Ectodermal cell (in vitro differentiated cells): ENCODE data around the gene SMYD3.

Experiments used
- H3K27ac ChIP-seq: 2 replicates; pipeline ENCODE4 v1.7.0; 2013; ENCODE audit warnings: mild to moderate bottlenecking, low read depth, low read length; ENCODE audit not compliant: insufficient read depth, poor library complexity, severe bottlenecking
- H3K27me3 ChIP-seq: 2 replicates; pipeline ENCODE4 v1.7.0; 2013; ENCODE audit warnings: mild to moderate bottlenecking, low read length; ENCODE audit not compliant: insufficient read depth, control insufficient read depth, poor library complexity, severe bottlenecking
- H3K36me3 ChIP-seq: one replicate; pipeline ENCODE4 v1.7.0; 2013; ENCODE audit warnings: low read length; ENCODE audit not compliant: control insufficient read depth, insufficient read depth
- H3K4me1 ChIP-seq: one replicate; pipeline ENCODE4 v1.7.0; 2013; ENCODE audit warnings: low read length; ENCODE audit not compliant: control insufficient read depth, insufficient read depth
- H3K4me3 ChIP-seq: 2 replicates; pipeline ENCODE4 v1.7.0; 2013; ENCODE audit warnings: low read depth, low read length, control low read depth; ENCODE audit not compliant: insufficient read depth
- H3K9me3 ChIP-seq: 2 replicates; pipeline ENCODE4 v1.7.0; 2013; ENCODE audit warnings: mild to moderate bottlenecking, low read length, moderate library complexity; ENCODE audit not compliant: control insufficient read depth
- WGBS, 2 experiments: methylation state at CpG; one replicate each; pipeline ENCODE4 v1.1.7; 2013; ENCODE audit warnings: missing lambda C conversion rate in 2 of 2; 5-methylcytosine and 5-hydroxymethylcytosine counted together

Gene SMYD3

DNA sequence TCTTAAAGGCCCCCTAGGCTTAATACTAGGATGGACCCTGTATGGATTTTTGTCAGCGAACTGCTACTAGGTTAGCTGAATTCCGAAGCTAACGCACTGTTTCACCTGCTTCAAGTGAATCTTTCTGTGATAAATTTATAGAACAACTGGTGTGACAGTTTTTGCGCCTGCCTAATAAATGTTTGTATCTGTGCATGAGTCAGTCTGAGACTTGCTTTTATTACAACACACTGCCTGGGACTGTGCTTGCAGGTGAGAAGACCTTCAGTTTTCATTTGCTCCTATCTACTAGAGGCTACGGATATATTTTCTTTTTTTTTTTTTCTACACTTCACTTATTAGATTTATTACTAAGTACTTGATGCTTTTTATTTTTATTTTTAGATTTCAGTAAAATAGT lies 420.9 kb downstream of the SMYD3 start:
- no peak overlapping the region for H3K27ac ChIP-seq
- WGBS, 2 experiments, result 91 to 98% methylated on average over 4 of the region's 5 CpGs

GRCh38 chr1:246083416-246083815 lies 423.7 kb downstream of the SMYD3 start:
- no peaks in the 10 kb centered on the region for H3K36me3 ChIP-seq
- WGBS, 2 experiments, result 84 to 90% methylated on average over 6 to 9 of the region's 9 CpGs
- H3K9me3 ChIP-seq, result peaks cover 2% of the 10 kb centered on the region
- no peaks in the 10 kb centered on the region for H3K4me1 ChIP-seq
- H3K4me3 ChIP-seq, result no peak overlapping the region
- H3K27me3 ChIP-seq, result no peaks in the 10 kb centered on the region
- no peak overlapping the region for H3K27ac ChIP-seq

More for the DNA sequence above, 420.9 kb downstream of the SMYD3 start:
- no peaks in the 10 kb centered on the region for H3K36me3 ChIP-seq
- peaks cover 2% of the 10 kb centered on the region for H3K9me3 ChIP-seq
- no peak overlapping the region for H3K4me3 ChIP-seq
- H3K27me3 ChIP-seq, result no peaks in the 10 kb centered on the region
- no peaks in the 10 kb centered on the region for H3K4me1 ChIP-seq

DNA sequence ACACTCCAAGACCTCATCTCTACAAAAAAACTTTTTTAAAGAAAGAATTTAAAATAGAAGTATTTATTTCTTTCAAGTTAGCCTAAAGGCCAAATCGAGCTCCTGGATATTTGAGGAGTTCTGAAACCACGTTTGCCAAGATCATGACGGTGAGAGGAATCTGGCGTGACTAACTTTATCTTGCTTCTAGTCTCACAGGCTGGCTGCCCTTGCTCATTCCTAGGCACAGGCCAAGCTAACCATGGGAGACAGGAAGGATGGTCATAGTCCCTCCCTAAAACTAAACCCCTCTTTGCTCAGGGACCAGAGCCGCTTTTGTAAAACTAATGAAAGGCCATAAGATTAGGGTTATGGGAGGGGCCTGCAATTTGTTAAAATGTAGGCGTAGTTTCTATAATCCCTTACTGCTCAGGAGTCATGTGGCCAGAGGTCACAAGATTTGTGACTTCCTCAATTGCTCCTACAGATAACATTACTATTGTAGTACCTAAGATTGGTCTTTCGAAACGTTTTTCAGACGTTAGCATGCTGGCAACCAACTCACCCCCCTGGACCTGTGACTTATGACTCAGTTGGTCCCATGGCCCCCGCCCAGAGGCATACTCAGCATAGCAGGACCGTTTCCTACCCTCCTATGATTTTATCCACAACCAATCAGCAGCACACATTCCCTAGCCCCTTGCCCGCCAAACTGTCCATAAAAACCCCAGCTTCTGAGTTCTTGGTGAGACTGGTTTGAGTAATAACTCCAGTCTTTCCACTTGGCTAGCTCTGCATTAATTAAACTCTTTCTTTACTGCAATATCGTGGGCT lies 425.0 kb downstream of the SMYD3 start:
- peaks cover 2% of the 10 kb centered on the region for H3K9me3 ChIP-seq
- H3K27ac ChIP-seq, result no peak overlapping the region
- WGBS, 2 experiments, result 93 to 97% methylated on average over 12 to 13 of the region's 13 CpGs
- no peaks in the 10 kb centered on the region for H3K27me3 ChIP-seq
- no peaks in the 10 kb centered on the region for H3K36me3 ChIP-seq
- H3K4me1 ChIP-seq, result no peaks in the 10 kb centered on the region
- H3K4me3 ChIP-seq, result no peak overlapping the region

DNA sequence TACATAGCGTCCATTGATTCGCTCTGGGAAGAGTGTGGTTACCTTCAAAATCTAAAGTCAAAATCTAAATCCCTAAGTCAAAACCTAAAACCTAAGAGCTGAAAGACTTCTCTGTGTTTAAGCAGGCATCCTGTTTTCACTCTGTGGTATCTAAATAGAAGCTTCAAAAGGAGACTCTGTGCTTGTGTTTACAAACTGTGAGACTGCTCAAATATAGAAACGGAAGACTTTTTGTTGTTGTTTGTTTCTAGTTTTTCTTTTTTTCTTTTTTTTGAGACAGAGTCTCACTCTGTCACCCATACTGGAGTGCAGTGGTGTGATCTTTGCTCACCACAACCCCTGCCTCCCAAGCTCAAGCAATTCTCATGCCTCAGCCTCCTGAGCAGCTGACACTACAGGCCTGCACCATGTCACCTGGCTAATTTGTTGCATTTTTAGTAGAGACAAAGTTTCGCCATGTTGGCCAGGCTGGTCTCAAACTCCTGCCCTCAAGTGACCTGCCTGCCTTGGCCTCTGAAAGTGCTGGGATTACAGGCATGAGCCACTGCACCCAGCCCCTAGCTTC lies 425.9 kb downstream of the SMYD3 start:
- 96 to 97% methylated on average over 4 of the region's 4 CpGs for WGBS, 2 experiments

DNA sequence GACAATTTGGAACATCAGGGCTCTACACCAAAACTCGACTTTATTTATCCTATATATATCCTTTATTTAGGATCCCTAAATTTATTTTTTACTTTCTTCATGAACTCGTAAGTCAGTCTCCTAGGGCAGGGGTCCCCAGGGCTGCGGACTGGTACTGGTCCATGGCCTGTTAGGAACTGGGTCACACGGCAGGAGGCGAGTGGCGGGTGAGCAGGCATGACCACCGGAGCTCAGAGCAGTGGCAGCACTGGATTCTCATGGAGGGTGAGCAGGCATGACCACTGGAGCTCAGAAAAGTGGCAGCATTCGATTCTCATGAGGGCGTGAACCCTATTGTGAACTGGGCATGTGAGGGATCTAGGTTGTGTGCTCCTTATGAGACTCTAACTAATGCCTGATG lies 427.0 kb downstream of the SMYD3 start:
- no peak overlapping the region for H3K27ac ChIP-seq
- peaks cover 2% of the 10 kb centered on the region for H3K9me3 ChIP-seq
- H3K27me3 ChIP-seq, result no peaks in the 10 kb centered on the region
- no peak overlapping the region for H3K4me3 ChIP-seq
- H3K4me1 ChIP-seq, result peaks cover 2% of the 10 kb centered on the region
- no peaks in the 10 kb centered on the region for H3K36me3 ChIP-seq
- 97 to 98% methylated on average over 9 of the region's 9 CpGs for WGBS, 2 experiments

More for the DNA sequence above, 425.9 kb downstream of the SMYD3 start:
- Histone ChIP-seq H3K4me3 (no peak overlapping the region), H3K36me3 (no peaks in the 10 kb centered on the region), H3K27ac (no peak overlapping the region), H3K27me3 (no peaks in the 10 kb centered on the region), H3K9me3 (peaks cover 2% of the 10 kb centered on the region), H3K4me1 (no peaks in the 10 kb centered on the region)

DNA sequence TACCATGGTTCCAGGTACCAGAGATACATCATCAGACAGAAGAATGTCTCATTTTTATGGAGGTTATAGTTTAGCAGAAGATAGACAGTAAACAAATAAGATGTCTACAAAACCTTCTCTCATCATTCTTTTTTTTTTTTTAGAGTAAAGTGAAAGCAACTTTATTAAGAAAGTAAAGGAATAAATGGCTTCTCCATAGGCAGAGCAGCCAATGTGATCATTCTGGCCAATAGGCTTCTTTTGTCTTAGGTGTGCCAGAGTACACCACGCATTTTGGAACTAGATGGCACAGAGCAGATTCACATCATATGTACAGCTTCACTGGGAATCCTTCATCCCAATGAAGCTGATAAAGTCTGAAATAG lies 428.2 kb downstream of the SMYD3 start:
- H3K4me3 ChIP-seq, result no peak overlapping the region
- peaks cover 9% of the 10 kb centered on the region for H3K4me1 ChIP-seq
- H3K36me3 ChIP-seq, result no peaks in the 10 kb centered on the region
- H3K9me3 ChIP-seq, result peaks cover 2% of the 10 kb centered on the region
- 89 to 96% methylated on average over 1 of the region's 1 CpG for WGBS, 2 experiments
- no peaks in the 10 kb centered on the region for H3K27me3 ChIP-seq
- H3K27ac ChIP-seq, result no peak overlapping the region

- no peak overlapping the region for H3K4me3 ChIP-seq
- 91 to 94% methylated on average over 8 to 9 of the region's 9 CpGs for WGBS, 2 experiments
Measured at GRCh38 chr1:246078126-246078887, 428.8 kb downstream of the SMYD3 start.

DNA sequence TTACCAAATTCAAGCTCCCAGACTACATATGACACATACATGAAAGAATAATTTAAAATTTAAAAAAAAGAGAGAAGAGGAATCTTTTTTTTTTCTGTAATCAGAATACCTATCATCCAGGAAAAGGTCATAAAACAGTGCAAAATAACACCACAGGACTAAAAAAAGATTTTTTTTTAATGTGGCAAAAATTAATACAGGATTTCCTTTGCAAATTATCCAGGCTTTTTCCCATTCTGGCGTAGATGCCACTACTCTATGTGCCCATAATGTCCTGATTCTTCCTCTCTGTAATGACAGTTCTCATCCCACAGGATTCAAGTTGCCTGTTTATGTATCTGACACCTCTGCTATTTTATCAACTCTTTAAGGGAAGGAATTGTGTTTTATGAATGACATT lies 429.6 kb downstream of the SMYD3 start:
- Histone ChIP-seq H3K36me3 (no peaks in the 10 kb centered on the region), H3K4me3 (no peak overlapping the region), H3K9me3 (peaks cover 2% of the 10 kb centered on the region), H3K27ac (no peak overlapping the region), H3K4me1 (peaks cover 9% of the 10 kb centered on the region), H3K27me3 (no peaks in the 10 kb centered on the region)
- WGBS, 2 experiments, result 84 to 93% methylated on average over 1 of the region's 1 CpG

More at GRCh38 chr1:246078126-246078887, 428.8 kb downstream of the SMYD3 start:
- H3K4me1 ChIP-seq, result peaks cover 9% of the 10 kb centered on the region
- peaks cover 2% of the 10 kb centered on the region for H3K9me3 ChIP-seq
- no peaks in the 10 kb centered on the region for H3K27me3 ChIP-seq
- no peaks in the 10 kb centered on the region for H3K36me3 ChIP-seq
- no peak overlapping the region for H3K27ac ChIP-seq

DNA sequence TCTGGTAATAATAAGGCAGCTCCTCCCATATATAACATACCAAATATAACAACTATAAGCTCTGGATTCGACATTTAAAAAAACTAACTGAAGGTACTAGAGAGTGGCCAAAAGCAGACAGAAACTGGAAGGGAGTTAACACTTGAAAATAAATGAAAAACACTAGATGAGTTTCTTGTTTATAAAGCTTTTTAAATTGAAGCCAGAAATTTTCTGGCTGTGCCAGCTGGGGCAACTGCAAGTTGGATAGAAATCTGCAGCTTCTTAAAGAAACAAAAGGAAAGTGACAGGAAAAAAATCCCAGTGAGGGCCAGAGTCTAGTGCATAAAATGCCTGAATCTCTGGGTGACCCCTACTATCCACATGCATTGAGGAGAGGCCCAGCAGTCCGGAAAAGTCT lies 432.7 kb downstream of the SMYD3 start:
- WGBS, 2 experiments, result 94 to 97% methylated on average over 2 of the region's 2 CpGs
- Histone ChIP-seq H3K27ac (no peak overlapping the region), H3K27me3 (no peaks in the 10 kb centered on the region), H3K4me1 (peaks cover 13% of the 10 kb centered on the region), H3K4me3 (no peak overlapping the region), H3K9me3 (no peaks in the 10 kb centered on the region), H3K36me3 (no peaks in the 10 kb centered on the region)

DNA sequence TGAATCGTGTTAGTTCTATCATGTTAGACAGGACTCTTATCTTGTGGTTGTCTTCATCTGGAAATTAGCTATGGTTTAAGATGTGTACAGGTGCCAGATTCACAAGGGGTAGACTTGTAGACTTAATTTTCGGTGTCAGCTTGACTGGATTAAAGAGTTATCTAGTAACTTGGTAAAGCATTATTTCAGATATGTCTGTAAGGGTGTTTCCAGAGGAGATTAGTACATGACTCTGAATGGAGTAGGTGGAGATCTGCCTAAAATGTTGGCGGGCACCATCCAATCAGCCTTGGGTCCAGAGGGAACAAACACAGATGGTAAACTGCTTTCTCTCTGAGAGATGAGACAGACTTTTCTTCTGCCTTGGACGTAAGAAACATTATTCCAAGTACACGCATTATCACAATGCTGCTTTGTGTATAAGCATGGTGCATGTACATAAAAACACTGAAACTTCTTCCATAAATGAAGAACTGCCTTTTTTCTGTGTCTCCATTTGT lies 434.6 kb downstream of the SMYD3 start:
- no peaks in the 10 kb centered on the region for H3K27me3 ChIP-seq
- H3K9me3 ChIP-seq, result no peaks in the 10 kb centered on the region
- H3K4me3 ChIP-seq, result no peak overlapping the region
- H3K27ac ChIP-seq, result no peak overlapping the region
- 91 to 99% methylated on average over 5 of the region's 5 CpGs for WGBS, 2 experiments
- H3K36me3 ChIP-seq, result no peaks in the 10 kb centered on the region
- peaks cover 13% of the 10 kb centered on the region for H3K4me1 ChIP-seq
